HepG2 (cell line): Measurements from ENCODE around the gene C20orf141. TPM values are rescaled to one million over a fixed set of nuclear protein-coding genes. Genes with fewer than 3 reads are reported as not detected.

Experiments used
- ATAC-seq: fragments of 200-7000 bp; cut with Tn5 transposase; 3 replicates; pipeline ENCODE4 v1.9.1; 2020; ENCODE audit warnings: mild to moderate bottlenecking, moderate library complexity
- BruUV-seq: library from RNA; stranded (reverse); fragments of 400-500 nt; replicated peaks from 2 replicates; lab custom pipeline; 2021; lab: Mats Ljungman, UMichigan
- CTCF ChIA-PET: fragments of 300-600 bp; formaldehyde crosslinking; extraction: SDS; loops from one replicate; lab custom pipeline; 2021; ENCODE audit warnings: low total read pairs, inconsistent platforms, low intra/inter-chr PET ratio; lab: Yijun Ruan, JAX
- POLR2A ChIA-PET: fragments of 350-600 bp; sonication (Branson Sonifier 250); formaldehyde crosslinking; loops from one replicate; lab custom pipeline; 2020; ENCODE audit warnings: antibody characterized with exemption, inconsistent platforms; lab: Yijun Ruan, JAX
- DNase-seq: peaks from one replicate; pipeline ENCODE4 v3.0.0-alpha.2; 2015; ENCODE audit warnings: low spot score
- FAIRE-seq: peaks from 3 replicates; lab custom pipeline; 2011; peaks lifted over from hg19 to GRCh38; lab: Jason Lieb, UNC
- H2AFZ ChIP-seq: one replicate; pipeline ENCODE4 v1.6.1; 2011; ENCODE audit warnings: low read length, inconsistent platforms
- H3K27ac ChIP-seq: fragments of 300-600 bp; 3 replicates; pipeline ENCODE4 v1.8.0; 2011; ENCODE audit warnings: mixed run types, mild to moderate bottlenecking, mixed read lengths, low read length, inconsistent platforms; ENCODE audit not compliant: insufficient read depth; ENCODE audit errors: extremely low read length
- H3K27me3 ChIP-seq, 2 experiments: fragments of 200-600 bp in 1 of 2; 2 replicates in 1 of 2; 3 replicates in 1 of 2; pipeline versions ENCODE4 v1.6.0 to v1.8.0; 2011; ENCODE audit warnings: low read length in 2 of 2, mild to moderate bottlenecking in 2 of 2, moderate library complexity in 2 of 2, inconsistent platforms in 1 of 2; ENCODE audit not compliant: insufficient read depth in 2 of 2, control insufficient read depth in 1 of 2
- H3K36me3 ChIP-seq, 2 experiments: fragments of 200-600 bp in 1 of 2; replicated peaks in 1 of 2; 2 replicates in 1 of 2; 3 replicates in 1 of 2; pipeline versions ENCODE4 v1.5.1 to v1.8.0; 2011; ENCODE audit warnings: low read length in 2 of 2, inconsistent platforms in 1 of 2; ENCODE audit not compliant: insufficient read depth in 2 of 2, control insufficient read depth in 1 of 2
- H3K4me1 ChIP-seq: 2 replicates; pipeline ENCODE4 v1.5.1; 2012; ENCODE audit warnings: low read length, inconsistent platforms; ENCODE audit not compliant: insufficient read depth
- H3K4me2 ChIP-seq: 2 replicates; pipeline ENCODE4 v1.6.0; 2011; ENCODE audit warnings: low read depth, low read length, inconsistent platforms
- H3K4me3 ChIP-seq, 3 experiments: fragments of 200-600 bp in 1 of 3; sonication (generic), shearing (Covaris generic) in 1 of 3; replicated peaks in 1 of 3; 2 replicates each; pipeline ENCODE4 v1.5.1; 2011 to 2016; ENCODE audit warnings: low read length in 3 of 3, inconsistent platforms in 2 of 3, low read depth in 2 of 3, mild to moderate bottlenecking in 2 of 3, control low read depth in 1 of 3, mixed read lengths in 1 of 3; ENCODE audit not compliant: insufficient read depth in 1 of 3
- H3K79me2 ChIP-seq: one replicate; pipeline ENCODE4 v1.6.1; 2011; ENCODE audit warnings: low read length, inconsistent platforms; ENCODE audit not compliant: insufficient read depth
- H3K9ac ChIP-seq: 2 replicates; pipeline ENCODE4 v1.6.0; 2011; ENCODE audit warnings: mild to moderate bottlenecking, low read depth, low read length, inconsistent platforms; ENCODE audit not compliant: insufficient read depth
- H3K9me3 ChIP-seq: 2 replicates; pipeline ENCODE4 v1.5.1; 2012; ENCODE audit warnings: mild to moderate bottlenecking, low read length
- H4K20me1 ChIP-seq: 2 replicates; pipeline ENCODE4 v1.6.0; 2011; ENCODE audit warnings: inconsistent platforms, mild to moderate bottlenecking, low read length, moderate library complexity; ENCODE audit not compliant: insufficient read depth
- HOXA7 ChIP-seq: sonication (generic); formaldehyde crosslinking; IDR thresholded peaks from 2 replicates; pipeline ENCODE4 v1.8.1; 2022; ENCODE audit warnings: mild to moderate bottlenecking, missing genetic modification reagents, moderate library complexity
- HOXA9 ChIP-seq: sonication (generic); formaldehyde crosslinking; IDR thresholded peaks from 2 replicates; pipeline ENCODE4 v1.8.1; 2022; ENCODE audit warnings: missing genetic modification reagents, mild to moderate bottlenecking, moderate library complexity, borderline replicate concordance
- MYPOP ChIP-seq: sonication (generic); formaldehyde crosslinking; IDR thresholded peaks from 2 replicates; pipeline ENCODE4 v1.8.1; 2023; ENCODE audit warnings: mild to moderate bottlenecking, moderate library complexity, missing genetic modification reagents
- RARG ChIP-seq: sonication (generic); formaldehyde crosslinking; IDR thresholded peaks from 2 replicates; pipeline ENCODE4 v1.4.0; 2020; ENCODE audit warnings: low read depth, mild to moderate bottlenecking, missing genetic modification reagents
- ZHX2 ChIP-seq, 2 experiments: sonication (generic) in 1 of 2; formaldehyde crosslinking in 1 of 2; IDR thresholded peaks; 2 replicates each; pipeline versions ENCODE4 v1.6.1 to v1.9.0; 2014 to 2022; ENCODE audit warnings: antibody characterized with exemption in 1 of 2, borderline replicate concordance in 1 of 2, inconsistent platforms in 1 of 2, low read depth in 1 of 2, missing genetic modification reagents in 1 of 2
- ZNF672 ChIP-seq: sonication (generic); formaldehyde crosslinking; IDR thresholded peaks from 2 replicates; pipeline ENCODE4 v1.8.1; 2022; ENCODE audit warnings: missing genetic modification reagents
- WGBS: methylation state at CpG from one replicate; pipeline ENCODE4 v1.1.6; 2017; ENCODE audit warnings: low lambda C conversion rate; 5-methylcytosine and 5-hydroxymethylcytosine counted together
- in situ Hi-C: cut with HindIII; loops from 2 replicates; pipeline ENCODE4 v1.10.0; 2017; ENCODE audit warnings: low pct_unique_long_range_greater_than_20kb; ENCODE audit not compliant: extremely low pct_ligation_motif_present
- intact Hi-C: fragments of 100-400 bp; cut with micrococcal nuclease; formaldehyde crosslinking; loops from one replicate; pipeline ENCODE4 v1.10.0; 2022; ENCODE audit not compliant: unreplicated experiment
- polyA plus RNA-seq, 8 experiments: library from polyadenylated mRNA; depleted of rRNA in 3 of 8; stranded (reverse) in 7 of 8; unstranded in 1 of 8; fragments of >200 nt; fragmentation: Illumina TruSeq in 4 of 8; extraction: Trizol in 4 of 8; gene quantifications; 2 replicates each; pipeline versions ENCODE4 v1.2.1 to v1.2.3, GENCODE V29; 2011 to 2016; ENCODE audit warnings: low read depth in 4 of 8, missing spikeins in 1 of 8, mixed read lengths in 1 of 8; ENCODE audit not compliant: insufficient read depth in 1 of 8
- total RNA-seq, 5 experiments: library from RNA; depleted of rRNA; stranded (reverse); fragments of >200 nt; fragmentation: Illumina TruSeq; extraction: Trizol; gene quantifications; 2 replicates each; pipeline ENCODE4 v1.2.3, GENCODE V29; 2016; ENCODE audit warnings: low read depth in 1 of 5

Gene C20orf141
- total and polyA plus RNA-seq, 2 of the 13 experiments (the other 11 are each of a cell fraction or from before 2014, with no cell fraction given) = not detected

DNA sequence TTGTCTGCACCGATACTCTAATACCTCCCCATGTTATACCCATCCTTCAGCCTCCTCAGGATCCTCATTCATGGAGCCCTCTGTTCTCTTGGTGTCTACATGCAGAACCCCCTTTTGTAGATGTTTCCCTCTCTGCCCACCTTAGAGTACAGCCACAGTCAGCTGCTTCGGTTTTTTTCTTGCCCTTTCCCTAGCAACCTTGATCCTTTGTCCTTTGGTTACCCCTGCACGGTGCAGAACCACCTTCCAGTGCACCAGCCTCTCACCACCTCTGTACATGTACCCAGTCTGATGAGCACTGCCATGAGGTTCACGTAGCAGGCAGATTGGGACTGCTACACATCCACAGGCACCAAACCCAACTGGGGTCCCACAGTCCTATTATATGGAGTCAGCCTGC, 33.0 kb downstream of the C20orf141 start:
- no peak overlapping the region for H3K27ac ChIP-seq
- DNase-seq (no peak), FAIRE-seq (no peak), ATAC-seq (no peak)
- H3K36me3 ChIP-seq = no peaks in the 10 kb centered on the region
- CTCF ChIA-PET = no interaction called here
- no peaks in the 10 kb centered on the region for H4K20me1 ChIP-seq
- H2AFZ ChIP-seq = no peak overlapping the region
- TF ChIP-seq RARG = no peak
- TF ChIP-seq ZHX2 (IDR thresholded peaks at IDR 0.05; ENCODE audit: low read depth) = no peak
- no peak for TF ChIP-seq ZHX2 (CRISPR knock-in tag; IDR thresholded peaks at IDR 0.05; ENCODE audit: borderline replicate concordance)
- no peak for TF ChIP-seq MYPOP (CRISPR knock-in tag)
- TF ChIP-seq ZNF672 (CRISPR knock-in tag) = no peak
- TF ChIP-seq HOXA9 (CRISPR knock-in tag) = no peak
- TF ChIP-seq HOXA7 (CRISPR knock-in tag) = no peak
- H3K79me2 ChIP-seq = no peaks in the 10 kb centered on the region
- no peaks in the 10 kb centered on the region for H3K4me1 ChIP-seq
- H3K9ac ChIP-seq = no peak overlapping the region
- no peaks in the 10 kb centered on the region for H3K27me3 ChIP-seq
- intact Hi-C loops (no loop called here), in situ Hi-C loops (loop anchor here (10.0 kb wide), 1 partner anchor 93 kb away; no protein-coding TSS in a partner anchor)
- BruUV-seq = no TSS peak
- H3K4me2 ChIP-seq = no peak overlapping the region
- no peak overlapping the region for H3K4me3 ChIP-seq
- POLR2A ChIA-PET = no interaction called here
- 89% methylated on average over 4 of the region's 4 CpGs for WGBS
- no peaks in the 10 kb centered on the region for H3K9me3 ChIP-seq
